Tibial nerve (tissue), 4 donors: ENCODE results near the gene STK4. TPM values are rescaled to one million over a fixed set of nuclear protein-coding genes. Genes with fewer than 3 reads are reported as not detected.

Experiments used
- DNase-seq, 2 donors: peaks; one replicate each; pipeline ENCODE4 v3.0.0-alpha.2; 2019; ENCODE audit warnings: low spot score in 2 of 2
- H3K27ac ChIP-seq, 4 donors: fragments of 200-600 bp; sonication (generic) in 3 of 4; one replicate each; pipeline ENCODE4 v1.5.1; 2017 to 2019; ENCODE audit warnings: mild to moderate bottlenecking in 1 of 4
- H3K27me3 ChIP-seq, 2 donors: fragments of 200-600 bp; sonication (generic) in 1 of 2; one replicate each; pipeline versions ENCODE4 v1.5.1 to v1.6.0; 2017 to 2019
- H3K36me3 ChIP-seq, 3 donors: fragments of 200-600 bp; sonication (generic); one replicate each; pipeline ENCODE4 v1.5.1; 2018 to 2019
- H3K4me1 ChIP-seq, 4 donors: fragments of 200-600 bp; sonication (generic) in 3 of 4; one replicate each; pipeline ENCODE4 v1.5.1; 2017 to 2019
- H3K4me3 ChIP-seq, 4 donors: fragments of 200-600 bp; sonication (generic) in 3 of 4; one replicate each; pipeline ENCODE4 v1.5.1; 2017 to 2019; ENCODE audit warnings: mild to moderate bottlenecking in 1 of 4, moderate library complexity in 1 of 4
- H3K9me3 ChIP-seq, 4 donors: fragments of 200-600 bp; sonication (generic) in 3 of 4; one replicate each; pipeline ENCODE4 v1.5.1; 2017 to 2019
- EP300 ChIP-seq, 2 donors: sonication (generic); formaldehyde crosslinking; IDR thresholded peaks; one replicate each; pipeline ENCODE4 v1.6.1; 2017; ENCODE audit warnings: antibody characterized with exemption in 2 of 2, mild to moderate bottlenecking in 1 of 2
- POLR2A ChIP-seq, 2 donors: fragments of 450-650 bp; IDR thresholded peaks; one replicate each; pipeline ENCODE4 v1.6.1; 2017; ENCODE audit warnings: antibody characterized with exemption in 2 of 2, mild to moderate bottlenecking in 2 of 2, moderate library complexity in 2 of 2
- WGBS, 2 donors: methylation state at CpG; one replicate each; pipeline ENCODE4 v1.1.5; 2018; 5-methylcytosine and 5-hydroxymethylcytosine counted together
- total RNA-seq, 4 donors: library from RNA; depleted of rRNA; stranded (reverse); fragments of >200 nt; gene quantifications; one replicate each; pipeline ENCODE4 v1.1.0, GENCODE V29; 2016
- TF ChIP-seq, protein P1 (sequence below), 5 experiments: fragments of 200-600 bp in 3 of 5; fragments of 450-650 bp in 2 of 5; sonication (generic) in 3 of 5; IDR thresholded peaks; one replicate each; pipeline ENCODE4 v1.5.1; 2016 to 2019; ENCODE audit warnings: antibody characterized with exemption in 5 of 5, mild to moderate bottlenecking in 3 of 5, moderate library complexity in 2 of 5

Gene STK4
- total RNA-seq, 4 donors from 2014 or later = 24.3 to 28.5 (median 27.1) TPM

DNA sequence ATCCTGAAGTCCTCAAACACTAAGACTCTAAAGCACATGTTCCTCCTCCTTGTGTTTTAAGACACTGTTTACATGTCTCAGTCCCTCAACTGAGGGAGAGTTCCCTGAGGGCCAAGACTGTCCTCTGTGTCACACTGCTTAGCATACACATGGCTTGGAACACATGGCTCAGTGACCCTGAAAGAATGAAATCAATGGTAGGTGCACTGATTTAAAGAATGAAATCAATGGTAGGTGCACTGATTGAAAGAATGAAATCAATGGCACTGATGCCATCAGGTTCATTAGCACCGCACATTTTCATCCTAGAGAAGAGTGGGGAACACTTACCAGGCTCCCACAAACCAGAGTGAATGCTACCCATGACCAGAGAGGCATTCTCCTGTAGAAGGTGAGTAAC lies 15.9 kb upstream of the STK4 start:
- Histone ChIP-seq H3K27me3 (no peaks in the 10 kb centered on the region), H3K27ac (no peak overlapping the region), H3K36me3 (peaks cover 0 to 99% (median 19%) of the 10 kb centered on the region in 3 donors), H3K9me3 (no peaks in the 10 kb centered on the region), H3K4me3 (no peak overlapping the region), H3K4me1 (no peaks in the 10 kb centered on the region)
- DNase-seq = no peak
- 93 to 95% methylated on average over 1 of the region's 1 CpG for WGBS, 2 donors
- TF ChIP-seq, protein P1, sequence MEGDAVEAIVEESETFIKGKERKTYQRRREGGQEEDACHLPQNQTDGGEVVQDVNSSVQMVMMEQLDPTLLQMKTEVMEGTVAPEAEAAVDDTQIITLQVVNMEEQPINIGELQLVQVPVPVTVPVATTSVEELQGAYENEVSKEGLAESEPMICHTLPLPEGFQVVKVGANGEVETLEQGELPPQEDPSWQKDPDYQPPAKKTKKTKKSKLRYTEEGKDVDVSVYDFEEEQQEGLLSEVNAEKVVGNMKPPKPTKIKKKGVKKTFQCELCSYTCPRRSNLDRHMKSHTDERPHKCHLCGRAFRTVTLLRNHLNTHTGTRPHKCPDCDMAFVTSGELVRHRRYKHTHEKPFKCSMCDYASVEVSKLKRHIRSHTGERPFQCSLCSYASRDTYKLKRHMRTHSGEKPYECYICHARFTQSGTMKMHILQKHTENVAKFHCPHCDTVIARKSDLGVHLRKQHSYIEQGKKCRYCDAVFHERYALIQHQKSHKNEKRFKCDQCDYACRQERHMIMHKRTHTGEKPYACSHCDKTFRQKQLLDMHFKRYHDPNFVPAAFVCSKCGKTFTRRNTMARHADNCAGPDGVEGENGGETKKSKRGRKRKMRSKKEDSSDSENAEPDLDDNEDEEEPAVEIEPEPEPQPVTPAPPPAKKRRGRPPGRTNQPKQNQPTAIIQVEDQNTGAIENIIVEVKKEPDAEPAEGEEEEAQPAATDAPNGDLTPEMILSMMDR (IDR thresholded peaks at IDR 0.05) = no peak
- TF ChIP-seq EP300 (IDR thresholded peaks at IDR 0.05) (no peak), POLR2A (IDR thresholded peaks at IDR 0.05) (no peak)

DNA sequence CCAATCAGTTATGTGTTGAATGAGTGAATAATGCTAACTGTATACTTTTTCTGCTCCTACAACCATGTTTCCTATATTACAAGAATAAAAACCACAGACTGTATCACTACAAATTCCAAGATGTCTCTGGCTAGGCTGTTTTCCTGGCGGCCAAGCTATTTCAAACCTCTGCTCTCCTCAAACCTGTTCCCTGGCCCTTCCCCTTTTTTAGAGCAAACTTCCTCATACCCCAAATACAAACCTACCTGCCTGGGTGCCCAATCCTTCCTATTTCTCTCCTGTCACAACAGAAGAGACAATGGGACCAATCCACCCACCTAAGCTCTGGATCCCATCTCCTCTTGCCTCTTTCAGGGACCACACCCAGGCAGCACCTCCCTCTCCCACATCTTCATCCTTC lies 13.6 kb upstream of the STK4 start:
- TF ChIP-seq POLR2A (IDR thresholded peaks at IDR 0.05) = no peak
- TF ChIP-seq, protein P1 (IDR thresholded peaks at IDR 0.05) = no peak
- no peak for TF ChIP-seq EP300 (IDR thresholded peaks at IDR 0.05)
- DNase-seq = no peak

DNA sequence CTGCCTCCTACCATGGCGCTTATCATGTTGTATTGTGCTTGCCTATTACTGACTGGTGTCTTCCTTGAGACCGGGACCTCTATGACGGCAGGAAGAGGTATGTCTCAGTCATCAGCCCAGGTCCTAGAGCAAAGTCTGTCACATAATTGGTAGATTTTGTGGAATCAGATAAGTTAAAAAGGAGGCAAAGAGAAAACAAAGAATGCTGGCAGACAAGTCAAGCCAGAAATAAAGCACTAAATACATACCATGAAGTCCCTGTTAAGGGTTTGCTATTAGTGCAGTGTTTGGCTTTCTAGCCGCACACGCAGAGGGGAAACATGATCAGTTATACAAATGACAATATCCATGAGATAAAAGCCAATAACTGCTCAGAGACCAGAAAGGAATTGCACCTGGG lies 12.1 kb upstream of the STK4 start:
- no peak for DNase-seq
- 95 to 98% methylated on average over 5 of the region's 5 CpGs for WGBS, 2 donors
- Histone ChIP-seq H3K4me1 (peaks cover 0 to 11% (median 4%) of the 10 kb centered on the region in 4 donors), H3K27ac (no peak overlapping the region), H3K36me3 (peaks cover 0 to 72% (median 14%) of the 10 kb centered on the region in 3 donors), H3K27me3 (no peaks in the 10 kb centered on the region), H3K9me3 (no peaks in the 10 kb centered on the region), H3K4me3 (no peak overlapping the region)
- TF ChIP-seq EP300 (IDR thresholded peaks at IDR 0.05) (no peak), POLR2A (IDR thresholded peaks at IDR 0.05) (no peak)
- TF ChIP-seq, protein P1 (IDR thresholded peaks at IDR 0.05) = no peak

More for the DNA sequence above, 13.6 kb upstream of the STK4 start:
- WGBS, 2 donors = 87 to 94% methylated on average over 1 of the region's 1 CpG
- Histone ChIP-seq H3K36me3 (peaks cover 0 to 86% (median 19%) of the 10 kb centered on the region in 3 donors), H3K4me1 (no peaks in the 10 kb centered on the region), H3K4me3 (no peak overlapping the region), H3K27ac (no peak overlapping the region), H3K27me3 (no peaks in the 10 kb centered on the region), H3K9me3 (no peaks in the 10 kb centered on the region)

DNA sequence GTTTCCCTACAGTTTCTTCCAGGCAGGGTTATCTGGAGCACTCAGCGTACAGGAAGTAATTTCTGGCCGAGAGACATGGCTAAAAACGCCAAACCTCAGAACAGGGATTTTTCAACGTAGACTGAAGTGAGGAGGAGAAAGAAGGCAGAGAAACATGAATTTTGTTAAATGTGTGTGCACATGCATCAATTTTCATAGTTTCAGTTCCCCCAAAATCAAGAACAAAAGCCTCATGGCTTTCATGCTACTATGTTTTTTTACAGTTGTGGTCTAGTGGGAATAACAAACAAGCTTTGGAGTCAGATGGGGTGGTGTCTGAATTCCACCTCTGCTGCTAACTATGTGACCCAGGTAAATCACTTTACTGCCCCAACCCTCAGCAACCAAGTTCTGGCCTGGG lies 11.0 kb upstream of the STK4 start:
- no peak for TF ChIP-seq POLR2A (IDR thresholded peaks at IDR 0.05)
- peaks cover 0 to 61% (median 14%) of the 10 kb centered on the region in 3 donors for H3K36me3 ChIP-seq
- no peaks in the 10 kb centered on the region for H3K27me3 ChIP-seq
- H3K4me3 ChIP-seq = no peak overlapping the region
- no peaks in the 10 kb centered on the region for H3K9me3 ChIP-seq
- H3K27ac ChIP-seq = no peak overlapping the region
- WGBS, 2 donors = 77 to 86% methylated on average over 4 of the region's 4 CpGs
- peaks cover 0 to 16% (median 6%) of the 10 kb centered on the region in 4 donors for H3K4me1 ChIP-seq
- DNase-seq = no peak

DNA sequence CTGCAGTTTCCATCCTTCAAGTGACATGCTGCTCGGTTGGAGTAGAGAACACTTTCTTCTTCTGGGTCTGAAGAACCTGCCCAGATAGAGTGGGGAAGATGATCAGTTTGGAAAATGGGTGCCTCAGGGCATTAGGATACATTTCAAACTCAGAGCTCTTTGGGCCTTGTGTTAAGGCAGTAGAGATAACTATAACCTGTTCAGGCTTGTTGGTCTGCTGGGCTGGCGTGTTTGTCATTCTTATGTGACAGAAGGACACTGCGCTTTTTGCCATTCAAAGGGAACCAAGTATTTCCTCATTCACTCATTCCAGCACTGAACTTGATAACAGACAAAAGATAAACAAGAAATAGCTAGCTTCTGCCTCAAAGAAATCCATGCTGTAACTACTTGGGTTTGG lies 9.9 kb upstream of the STK4 start:
- 84 to 91% methylated on average over 3 of the region's 3 CpGs for WGBS, 2 donors
- no peak for DNase-seq
- no peak for TF ChIP-seq EP300 (IDR thresholded peaks at IDR 0.05)
- no peak for TF ChIP-seq POLR2A (IDR thresholded peaks at IDR 0.05)
- TF ChIP-seq, protein P1 (IDR thresholded peaks at IDR 0.05) = no peak
- peaks cover 0 to 50% (median 14%) of the 10 kb centered on the region in 3 donors for H3K36me3 ChIP-seq
- H3K27me3 ChIP-seq = no peaks in the 10 kb centered on the region
- peaks cover 0 to 25% (median 8%) of the 10 kb centered on the region in 4 donors for H3K4me1 ChIP-seq
- no peak overlapping the region for H3K27ac ChIP-seq
- no peaks in the 10 kb centered on the region for H3K9me3 ChIP-seq
- no peak overlapping the region for H3K4me3 ChIP-seq

DNA sequence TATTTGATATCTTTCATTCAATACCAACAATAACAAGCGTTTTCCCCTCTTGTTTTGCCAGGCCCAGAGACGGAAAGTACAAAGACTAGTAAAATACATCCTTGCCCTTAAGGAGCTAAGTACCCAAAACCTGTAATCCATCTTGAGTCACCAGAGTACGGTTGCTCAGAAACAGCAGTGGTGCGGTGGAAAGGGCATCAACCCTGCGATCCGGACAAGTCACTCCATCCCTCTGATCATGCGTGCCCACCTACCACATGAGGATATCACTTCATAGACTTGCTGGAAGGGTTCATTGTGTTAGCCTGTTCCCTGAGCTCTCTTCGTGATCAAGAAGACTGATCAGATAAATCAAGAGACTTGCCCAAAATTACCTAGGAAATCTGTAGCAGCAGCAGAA lies 8.0 kb upstream of the STK4 start:
- Histone ChIP-seq H3K4me1 (peaks cover 0 to 25% (median 8%) of the 10 kb centered on the region in 4 donors), H3K27me3 (no peaks in the 10 kb centered on the region), H3K4me3 (no peak overlapping the region), H3K9me3 (no peaks in the 10 kb centered on the region), H3K27ac (no peak overlapping the region), H3K36me3 (peaks cover 0 to 32% (median 8%) of the 10 kb centered on the region in 3 donors)
- TF ChIP-seq POLR2A (IDR thresholded peaks at IDR 0.05) (no peak), EP300 (IDR thresholded peaks at IDR 0.05) (no peak)
- TF ChIP-seq, protein P1 (IDR thresholded peaks at IDR 0.05) = no peak
- WGBS, 2 donors = 92 to 93% methylated on average over 8 of the region's 8 CpGs
- DNase-seq = no peak
